ENCODE measurements around the gene CHADL. TPM values are rescaled to one million over a fixed set of nuclear protein-coding genes. Genes with fewer than 3 reads are reported as not detected.

CHADL gene
- total RNA-seq, 4 donors from 2014 or later: 0.85 to 3.4 (median 2.0) TPM; not detected in 1

DNA sequence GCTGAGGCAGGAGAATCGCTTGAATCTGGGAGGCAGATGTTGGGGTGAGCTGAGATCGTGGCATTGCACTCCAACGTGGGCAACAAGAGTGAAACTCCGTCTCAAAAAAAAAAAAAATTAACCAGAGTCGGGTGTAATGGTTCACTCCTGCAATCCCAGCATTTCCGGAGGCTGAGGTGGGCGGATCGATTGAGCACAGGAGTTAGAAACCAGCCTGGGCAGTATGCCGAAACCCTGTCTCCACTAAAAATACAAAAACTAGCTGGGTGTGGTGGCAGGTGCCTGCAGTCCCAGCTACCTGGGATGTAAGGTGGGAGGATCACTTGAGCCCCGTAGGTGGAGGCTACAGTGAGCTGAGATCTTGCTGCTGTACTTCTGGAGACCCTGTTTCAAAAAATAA, 43.7 kb upstream of the CHADL start:
- TF ChIP-seq, protein P1, sequence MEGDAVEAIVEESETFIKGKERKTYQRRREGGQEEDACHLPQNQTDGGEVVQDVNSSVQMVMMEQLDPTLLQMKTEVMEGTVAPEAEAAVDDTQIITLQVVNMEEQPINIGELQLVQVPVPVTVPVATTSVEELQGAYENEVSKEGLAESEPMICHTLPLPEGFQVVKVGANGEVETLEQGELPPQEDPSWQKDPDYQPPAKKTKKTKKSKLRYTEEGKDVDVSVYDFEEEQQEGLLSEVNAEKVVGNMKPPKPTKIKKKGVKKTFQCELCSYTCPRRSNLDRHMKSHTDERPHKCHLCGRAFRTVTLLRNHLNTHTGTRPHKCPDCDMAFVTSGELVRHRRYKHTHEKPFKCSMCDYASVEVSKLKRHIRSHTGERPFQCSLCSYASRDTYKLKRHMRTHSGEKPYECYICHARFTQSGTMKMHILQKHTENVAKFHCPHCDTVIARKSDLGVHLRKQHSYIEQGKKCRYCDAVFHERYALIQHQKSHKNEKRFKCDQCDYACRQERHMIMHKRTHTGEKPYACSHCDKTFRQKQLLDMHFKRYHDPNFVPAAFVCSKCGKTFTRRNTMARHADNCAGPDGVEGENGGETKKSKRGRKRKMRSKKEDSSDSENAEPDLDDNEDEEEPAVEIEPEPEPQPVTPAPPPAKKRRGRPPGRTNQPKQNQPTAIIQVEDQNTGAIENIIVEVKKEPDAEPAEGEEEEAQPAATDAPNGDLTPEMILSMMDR (IDR thresholded peaks at IDR 0.05; ENCODE audit: low read depth): no peak

DNA sequence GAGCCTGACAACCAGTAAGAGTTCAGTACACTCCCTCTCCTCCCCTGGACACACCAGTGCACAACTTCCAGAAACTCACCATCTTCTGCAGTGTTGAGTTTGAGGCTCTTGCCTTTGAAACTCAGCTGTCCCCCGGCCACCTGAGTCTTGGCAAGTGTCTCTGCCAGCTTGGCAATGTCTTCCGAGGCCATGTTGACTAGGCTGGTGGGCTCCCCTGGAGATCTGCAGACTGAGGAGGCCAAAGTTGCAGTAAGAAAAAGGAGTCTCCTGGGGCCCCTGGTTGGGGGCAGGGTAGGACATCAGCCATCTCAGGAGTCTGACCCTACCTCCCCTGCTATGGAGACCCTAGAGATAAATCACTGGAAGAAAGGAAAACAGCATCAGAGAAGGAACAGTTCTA, 40.1 kb upstream of the CHADL start:
- TF ChIP-seq, protein P1 (IDR thresholded peaks at IDR 0.05; ENCODE audit: low read depth): no peak

DNA sequence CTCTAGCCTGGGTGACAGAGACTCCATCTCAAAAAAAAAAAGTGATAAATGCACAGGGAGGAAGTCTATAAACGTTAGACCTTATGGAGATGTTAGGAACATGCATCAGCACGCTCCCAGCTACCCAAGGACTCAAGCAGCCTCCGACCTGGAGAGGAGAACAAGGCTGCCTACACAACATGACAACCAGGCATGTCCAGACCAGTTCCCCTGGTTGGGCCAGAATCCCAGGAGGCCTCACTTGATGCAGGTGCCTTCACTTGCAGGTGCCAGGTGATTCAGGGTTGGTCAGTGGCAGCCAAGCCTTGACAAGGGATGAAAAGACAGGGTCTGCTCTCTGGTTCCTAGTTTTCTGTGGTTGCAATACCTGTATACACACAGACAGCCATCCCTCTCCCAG, 39.3 kb upstream of the CHADL start:
- TF ChIP-seq, protein P1 (IDR thresholded peaks at IDR 0.05; ENCODE audit: low read depth): no peak

DNA sequence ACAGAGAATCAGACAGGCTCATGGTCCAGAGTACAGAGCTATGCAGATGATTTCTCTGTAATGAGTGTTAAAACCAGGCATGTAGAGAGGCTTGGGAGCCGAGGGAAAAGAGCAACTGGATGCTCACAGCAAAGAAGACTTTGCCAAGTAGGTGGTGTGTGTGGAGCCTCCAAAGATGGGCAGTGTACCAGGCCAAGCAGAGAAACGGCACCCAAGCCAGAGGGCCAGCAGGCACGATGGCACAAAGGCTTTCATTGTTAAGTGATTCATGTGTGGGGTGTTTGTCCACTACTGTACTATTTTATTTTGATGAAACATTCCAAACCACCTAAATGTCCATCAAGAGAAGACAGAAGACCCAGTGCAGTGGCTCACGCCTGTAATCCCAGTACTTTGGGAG, 34.1 kb upstream of the CHADL start:
- TF ChIP-seq, protein P1 (IDR thresholded peaks at IDR 0.05; ENCODE audit: low read depth): no peak

DNA sequence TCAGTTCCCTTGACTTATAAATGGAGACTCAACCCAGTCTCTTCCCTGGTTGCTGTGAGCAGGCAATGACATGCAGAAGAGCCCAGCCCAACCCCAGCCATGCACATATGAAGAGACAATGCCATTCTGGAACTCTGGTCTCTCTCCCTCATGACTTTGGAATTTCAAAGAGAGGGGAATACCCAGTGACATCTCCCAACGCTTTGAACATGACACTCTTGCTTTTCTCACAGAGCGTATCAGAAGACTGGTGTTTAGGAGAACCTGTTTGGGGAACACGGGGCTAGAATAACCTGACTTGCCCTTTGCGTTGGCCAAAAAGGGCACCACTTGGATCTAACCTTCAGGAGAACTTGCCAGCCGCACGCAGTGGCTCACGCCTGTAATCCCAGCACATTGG, 32.4 kb upstream of the CHADL start:
- TF ChIP-seq, protein P1 (IDR thresholded peaks at IDR 0.05; ENCODE audit: low read depth): no peak

DNA sequence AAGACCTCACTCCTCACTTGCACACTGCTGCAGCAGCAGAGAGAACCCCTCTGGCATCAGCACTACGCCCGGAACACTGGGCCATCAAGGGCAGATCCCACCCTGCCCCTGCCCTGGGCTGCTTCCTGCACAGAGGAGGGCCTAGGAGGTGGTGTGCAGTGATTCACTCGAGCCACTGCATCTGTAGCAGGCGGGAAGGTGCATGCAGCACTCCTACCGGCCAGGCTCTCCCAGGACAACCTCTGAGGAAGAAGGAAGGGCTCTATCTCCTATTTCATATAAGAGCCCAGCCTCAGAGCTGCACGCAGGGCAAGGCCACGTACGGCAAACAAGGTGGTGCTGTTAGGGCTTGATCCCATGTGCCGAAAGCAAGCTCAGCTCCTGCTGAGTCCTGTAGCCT, 31.1 kb upstream of the CHADL start:
- TF ChIP-seq, protein P1 (IDR thresholded peaks at IDR 0.05; ENCODE audit: low read depth): no peak

DNA sequence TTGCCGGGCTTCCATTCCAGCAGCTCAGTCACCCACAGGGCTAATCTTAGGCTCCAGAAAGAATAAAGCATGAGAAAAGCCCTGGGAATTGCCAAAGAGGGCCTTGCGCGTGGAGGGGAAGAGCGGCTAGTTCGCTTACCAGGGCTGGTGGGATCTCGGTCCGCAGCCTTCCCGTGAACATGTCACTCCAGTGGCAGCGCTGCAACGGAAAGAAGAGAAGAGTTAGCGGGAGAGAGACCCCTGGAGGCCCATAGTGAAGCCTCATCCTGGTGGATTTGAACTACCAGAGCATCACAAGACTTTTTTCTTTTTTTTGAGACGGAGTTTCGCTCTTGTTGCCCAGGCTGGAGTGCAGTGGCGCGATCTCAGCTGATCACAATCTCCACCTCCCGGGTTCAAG, 27.2 kb upstream of the CHADL start:
- TF ChIP-seq, protein P1 (IDR thresholded peaks at IDR 0.05; ENCODE audit: low read depth): no peak
